SU-DHL-6 (cell line): ENCODE data around the gene URM1.

ENCODE experiments used
- EZH2phosphoT487 ChIP-seq: fragments of 200-600 bp; sonication (generic), shearing (Covaris generic); conservative IDR thresholded peaks from 2 replicates; pipeline ENCODE4 v1.6.1; 2018; ENCODE audit warnings: mild to moderate bottlenecking, antibody characterized with exemption, low read length, moderate library complexity, mixed read lengths
- TF ChIP-seq, protein P1 (sequence below): fragments of 200-600 bp; sonication (generic); IDR thresholded peaks from one replicate; pipeline ENCODE4 v1.5.1; 2017; ENCODE audit warnings: antibody characterized with exemption, mild to moderate bottlenecking, low read length, moderate library complexity; ENCODE audit not compliant: insufficient read depth, poor library complexity, severe bottlenecking

DNA sequence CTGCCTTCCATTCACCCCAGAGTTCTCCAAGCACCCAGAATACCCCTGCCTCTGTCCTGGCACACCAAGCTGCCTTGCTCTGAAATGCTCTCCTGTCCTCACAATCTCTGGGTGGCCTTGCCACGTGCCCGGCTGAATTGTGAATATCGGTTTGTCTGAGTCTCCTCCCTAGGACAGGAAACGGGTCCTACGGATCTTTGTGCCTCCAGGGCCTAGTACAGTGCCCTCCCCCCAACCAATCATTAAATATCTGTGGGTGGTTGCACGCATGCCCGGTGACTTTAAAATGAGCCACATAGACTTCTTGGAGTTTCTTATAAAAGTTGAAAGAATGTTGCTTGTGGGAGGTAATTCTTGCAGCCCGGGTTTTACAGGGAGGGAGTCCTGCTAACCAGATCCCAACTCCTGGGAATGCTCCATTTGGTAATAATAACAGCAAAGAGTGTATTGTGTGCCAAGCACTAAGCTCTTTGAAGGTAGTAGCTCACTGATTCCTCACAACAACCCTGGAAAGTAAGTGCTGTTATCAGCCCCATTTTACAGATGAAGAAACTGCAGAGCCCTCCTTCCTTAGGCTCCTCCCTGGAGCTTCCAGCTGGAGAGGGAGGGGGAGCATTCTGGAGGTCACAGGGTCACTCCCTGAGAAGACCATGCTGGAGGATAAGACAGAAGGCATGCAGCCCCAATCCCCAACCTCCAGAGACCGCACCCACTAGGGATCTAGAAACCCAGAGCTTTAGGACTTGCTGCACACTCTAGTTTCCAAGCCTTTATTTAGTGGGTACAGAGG lies 23.4 kb downstream of the URM1 start:
- TF ChIP-seq, protein P1, sequence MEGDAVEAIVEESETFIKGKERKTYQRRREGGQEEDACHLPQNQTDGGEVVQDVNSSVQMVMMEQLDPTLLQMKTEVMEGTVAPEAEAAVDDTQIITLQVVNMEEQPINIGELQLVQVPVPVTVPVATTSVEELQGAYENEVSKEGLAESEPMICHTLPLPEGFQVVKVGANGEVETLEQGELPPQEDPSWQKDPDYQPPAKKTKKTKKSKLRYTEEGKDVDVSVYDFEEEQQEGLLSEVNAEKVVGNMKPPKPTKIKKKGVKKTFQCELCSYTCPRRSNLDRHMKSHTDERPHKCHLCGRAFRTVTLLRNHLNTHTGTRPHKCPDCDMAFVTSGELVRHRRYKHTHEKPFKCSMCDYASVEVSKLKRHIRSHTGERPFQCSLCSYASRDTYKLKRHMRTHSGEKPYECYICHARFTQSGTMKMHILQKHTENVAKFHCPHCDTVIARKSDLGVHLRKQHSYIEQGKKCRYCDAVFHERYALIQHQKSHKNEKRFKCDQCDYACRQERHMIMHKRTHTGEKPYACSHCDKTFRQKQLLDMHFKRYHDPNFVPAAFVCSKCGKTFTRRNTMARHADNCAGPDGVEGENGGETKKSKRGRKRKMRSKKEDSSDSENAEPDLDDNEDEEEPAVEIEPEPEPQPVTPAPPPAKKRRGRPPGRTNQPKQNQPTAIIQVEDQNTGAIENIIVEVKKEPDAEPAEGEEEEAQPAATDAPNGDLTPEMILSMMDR = no peak
- TF ChIP-seq EZH2phosphoT487 = no peak
